Lung (tissue), 12 donors: ENCODE results near the gene CCNL2. TPM values are rescaled to one million over a fixed set of nuclear protein-coding genes. Genes with fewer than 3 reads are reported as not detected.

Experiments
- ATAC-seq: fragments of 200-7000 bp; cut with Tn5 transposase; one replicate; pipeline ENCODE4 v1.9.1; 2020; ENCODE audit warnings: moderate number of reproducible peaks; ENCODE audit not compliant: insufficient read depth, low FRiP score
- DNase-seq, 3 donors: peaks; one replicate each; pipeline ENCODE4 v3.0.0-alpha.2; 2013 to 2017
- H3K27ac ChIP-seq, 2 donors: one replicate each; pipeline ENCODE4 v1.5.1; 2013; ENCODE audit warnings: mild to moderate bottlenecking in 2 of 2, moderate library complexity in 2 of 2, control low read depth in 1 of 2, inconsistent platforms in 1 of 2, low read depth in 1 of 2, low read length in 1 of 2
- H3K27me3 ChIP-seq, 3 donors: one replicate each; pipeline ENCODE4 v1.5.1; 2013; ENCODE audit warnings: low read length in 2 of 3; ENCODE audit not compliant: control insufficient read depth in 3 of 3, insufficient read depth in 3 of 3
- H3K36me3 ChIP-seq, 4 donors: one replicate each; pipeline ENCODE4 v1.5.1; 2013; ENCODE audit warnings: low read length in 4 of 4, mild to moderate bottlenecking in 1 of 4, moderate library complexity in 1 of 4; ENCODE audit not compliant: control insufficient read depth in 4 of 4, insufficient read depth in 4 of 4
- H3K4me1 ChIP-seq, 5 donors: one replicate each; pipeline ENCODE4 v1.5.1; 2013; ENCODE audit warnings: low read length in 5 of 5, mild to moderate bottlenecking in 2 of 5, moderate library complexity in 1 of 5; ENCODE audit not compliant: control insufficient read depth in 5 of 5, insufficient read depth in 5 of 5
- H3K4me3 ChIP-seq: one replicate; pipeline ENCODE4 v1.5.1; 2013; ENCODE audit warnings: mild to moderate bottlenecking, control low read depth, moderate library complexity
- H3K9ac ChIP-seq, 2 donors: one replicate each; pipeline ENCODE4 v1.5.1; 2013; ENCODE audit warnings: low read length in 2 of 2, control low read depth in 1 of 2; ENCODE audit not compliant: insufficient read depth in 1 of 2
- H3K9me3 ChIP-seq, 4 donors: one replicate each; pipeline ENCODE4 v1.5.1; 2013; ENCODE audit warnings: low read length in 3 of 4, mild to moderate bottlenecking in 1 of 4, moderate library complexity in 1 of 4; ENCODE audit not compliant: control insufficient read depth in 4 of 4, insufficient read depth in 3 of 4
- CTCF ChIP-seq: IDR thresholded peaks from 2 replicates; pipeline ENCODE4 v1.5.1; 2012; ENCODE audit warnings: mild to moderate bottlenecking; ENCODE audit errors: control extremely low read depth, extremely low read depth
- WGBS, 2 donors: extraction: QIAGEN DNeasy Blood & Tissue Kit; methylation state at CpG; one replicate each; pipeline ENCODE4 v1.1.7; 2013; 5-methylcytosine and 5-hydroxymethylcytosine counted together
- polyA plus RNA-seq, 2 donors: library from polyadenylated mRNA; stranded (reverse); fragments of 200-250 nt; gene quantifications; one replicate each; pipeline ENCODE4 v1.2.1, GENCODE V29; 2013
- total RNA-seq, 2 donors: library from RNA; depleted of rRNA in 1 of 2; stranded (reverse); fragments of >200 nt in 1 of 2; gene quantifications; one replicate each; pipeline ENCODE4 v1.2.1, GENCODE V29; 2014 to 2021
- donor health status: control.
- donor health status: control.
- donor health status: Bipolar disorder and iron deficiency.
- donor health status: healthy.
- donor health status: DM: yes; HTN: yes; CAD: no.

Gene CCNL2
- total and polyA plus RNA-seq, 4 donors: 97.9 to 385 (median 193) TPM

- Histone ChIP-seq H3K4me1 (peaks cover 0 to 23% (median 14%) of the 10 kb centered on the region in 5 donors), H3K27me3 (no peaks in the 10 kb centered on the region), H3K9me3 (no peaks in the 10 kb centered on the region), H3K36me3 (peaks cover 0 to 5% (median 0%) of the 10 kb centered on the region in 4 donors), H3K27ac (no peak overlapping the region), H3K9ac (no peak overlapping the region), H3K4me3 (no peak overlapping the region)
- WGBS, 2 donors: 35 to 38% methylated on average over 29 of the region's 29 CpGs
- peak; percentile 41 for TF ChIP-seq CTCF
- DNase-seq: peak in 2 of 3 donors; percentile 46 to 63
- no peak for ATAC-seq
Observed at GRCh38 chr1:1441002-1441888, 42.1 kb upstream of the CCNL2 start.

- peaks cover 0 to 5% (median 0%) of the 10 kb centered on the region in 4 donors for H3K36me3 ChIP-seq
- no peaks in the 10 kb centered on the region for H3K9me3 ChIP-seq
- H3K4me1 ChIP-seq: peaks cover 0 to 25% (median 17%) of the 10 kb centered on the region in 5 donors
- H3K27me3 ChIP-seq: no peaks in the 10 kb centered on the region
- no peak for DNase-seq
- ATAC-seq: no peak
- H3K4me3 ChIP-seq: no peak overlapping the region
- no peak for TF ChIP-seq CTCF
- H3K27ac ChIP-seq: no peak overlapping the region
- WGBS, 2 donors: 78 to 80% methylated on average over 26 of the region's 26 CpGs
- H3K9ac ChIP-seq: no peak overlapping the region
Observed at GRCh38 chr1:1440262-1441001, 41.3 kb upstream of the CCNL2 start.

GRCh38 chr1:1439546-1440261, 40.6 kb upstream of the CCNL2 start:
- H3K27me3 ChIP-seq: no peaks in the 10 kb centered on the region
- no peak overlapping the region for H3K9ac ChIP-seq
- DNase-seq (no peak), ATAC-seq (no peak)
- H3K4me1 ChIP-seq: peaks cover 0 to 32% (median 24%) of the 10 kb centered on the region in 5 donors
- WGBS, 2 donors: 87 to 92% methylated on average over 80 to 82 of the region's 82 CpGs
- no peak for TF ChIP-seq CTCF
- H3K27ac ChIP-seq: no peak overlapping the region
- no peaks in the 10 kb centered on the region for H3K9me3 ChIP-seq
- peaks cover 0 to 5% (median 0%) of the 10 kb centered on the region in 4 donors for H3K36me3 ChIP-seq
- no peak overlapping the region for H3K4me3 ChIP-seq
